ENCODE measurements around the gene C14orf119. TPM values are rescaled to one million over a fixed set of nuclear protein-coding genes. Genes with fewer than 3 reads are reported as not detected.

Gene C14orf119
- total RNA-seq, 4 donors from 2014 or later, result 21.3 to 37.1 (median 28.9) TPM

DNA sequence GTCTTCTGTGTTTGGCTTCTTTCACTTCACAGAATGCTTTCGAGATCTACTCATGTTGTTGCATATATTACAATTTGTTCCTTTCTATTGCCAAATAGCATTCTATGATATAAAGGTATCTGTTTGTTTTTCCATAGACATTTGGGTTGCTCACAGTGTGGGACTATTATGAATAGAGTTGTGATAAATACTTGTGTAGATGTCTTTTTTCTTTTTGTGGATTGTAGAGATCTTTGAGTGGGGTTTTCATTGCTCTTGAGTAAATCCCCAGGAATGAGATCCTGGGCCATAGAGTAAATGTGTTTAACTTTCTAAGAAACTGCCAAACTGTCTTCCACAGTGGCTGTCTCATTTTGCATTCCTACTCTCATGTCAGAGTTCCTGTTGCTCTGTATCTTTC, 48.6 kb downstream of the C14orf119 start:
- H3K27ac ChIP-seq, result no peak overlapping the region
- 41 to 93% methylated on average over 1 of the region's 1 CpG for WGBS, 2 donors
- intact Hi-C loops (cut with DNase I), result no loop called here

DNA sequence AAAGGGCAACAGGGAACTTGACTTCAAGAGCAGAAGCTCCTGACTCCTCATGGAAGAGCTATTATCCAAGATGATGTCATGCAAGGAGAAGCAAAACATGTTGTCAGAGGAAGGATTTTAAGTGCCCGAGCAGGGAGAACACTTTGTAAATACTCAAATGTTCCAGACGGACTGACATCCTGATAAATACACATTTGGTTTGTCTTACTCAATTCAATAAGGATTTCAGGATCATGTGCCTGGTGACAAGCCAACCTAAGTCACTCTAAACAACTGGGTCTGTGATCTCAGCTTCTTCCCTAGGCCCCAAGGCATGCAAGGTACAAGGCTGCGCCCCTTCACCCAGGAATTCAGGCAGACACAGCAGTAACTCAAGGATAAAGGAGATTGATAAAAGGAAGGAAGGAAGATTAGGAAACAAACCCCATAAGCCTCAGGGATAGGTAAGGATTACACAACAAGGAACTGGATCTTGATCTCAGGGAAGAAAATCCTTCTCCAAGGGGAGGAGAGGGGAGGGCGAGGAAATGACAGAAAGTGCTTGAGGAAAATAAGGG, 50.6 kb downstream of the C14orf119 start:
- no peaks in the 10 kb centered on the region for H3K27me3 ChIP-seq
- H3K4me3 ChIP-seq (replicated peaks in 1 of 3), result no peak overlapping the region
- no peaks in the 10 kb centered on the region for H3K36me3 ChIP-seq
- H3K9me3 ChIP-seq, result no peaks in the 10 kb centered on the region
- H3K27ac ChIP-seq, result peak overlapping the region in 2 of 3 donors; percentile 25 to 49
- 69 to 78% methylated on average over 4 of the region's 4 CpGs for WGBS, 2 donors
- intact Hi-C loops (cut with DNase I), result no loop called here
- DNase-seq, result no peak
- TF ChIP-seq, protein P1, sequence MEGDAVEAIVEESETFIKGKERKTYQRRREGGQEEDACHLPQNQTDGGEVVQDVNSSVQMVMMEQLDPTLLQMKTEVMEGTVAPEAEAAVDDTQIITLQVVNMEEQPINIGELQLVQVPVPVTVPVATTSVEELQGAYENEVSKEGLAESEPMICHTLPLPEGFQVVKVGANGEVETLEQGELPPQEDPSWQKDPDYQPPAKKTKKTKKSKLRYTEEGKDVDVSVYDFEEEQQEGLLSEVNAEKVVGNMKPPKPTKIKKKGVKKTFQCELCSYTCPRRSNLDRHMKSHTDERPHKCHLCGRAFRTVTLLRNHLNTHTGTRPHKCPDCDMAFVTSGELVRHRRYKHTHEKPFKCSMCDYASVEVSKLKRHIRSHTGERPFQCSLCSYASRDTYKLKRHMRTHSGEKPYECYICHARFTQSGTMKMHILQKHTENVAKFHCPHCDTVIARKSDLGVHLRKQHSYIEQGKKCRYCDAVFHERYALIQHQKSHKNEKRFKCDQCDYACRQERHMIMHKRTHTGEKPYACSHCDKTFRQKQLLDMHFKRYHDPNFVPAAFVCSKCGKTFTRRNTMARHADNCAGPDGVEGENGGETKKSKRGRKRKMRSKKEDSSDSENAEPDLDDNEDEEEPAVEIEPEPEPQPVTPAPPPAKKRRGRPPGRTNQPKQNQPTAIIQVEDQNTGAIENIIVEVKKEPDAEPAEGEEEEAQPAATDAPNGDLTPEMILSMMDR (IDR thresholded peaks at IDR 0.05), result no peak
- no peak for TF ChIP-seq POLR2A (IDR thresholded peaks at IDR 0.05)
- H3K4me1 ChIP-seq, result peaks cover 0 to 9% of the 10 kb centered on the region in 2 donors

More for the DNA sequence above, 48.6 kb downstream of the C14orf119 start:
- Histone ChIP-seq H3K36me3 (peaks cover 11 to 14% of the 10 kb centered on the region in 2 donors), H3K27me3 (no peaks in the 10 kb centered on the region), H3K9me3 (no peaks in the 10 kb centered on the region), H3K4me1 (peaks cover 0 to 9% of the 10 kb centered on the region in 2 donors), H3K4me3 (replicated peaks in 1 of 3) (no peak overlapping the region)
- DNase-seq, result no peak
- no peak for TF ChIP-seq POLR2A (IDR thresholded peaks at IDR 0.05)
- TF ChIP-seq, protein P1 (IDR thresholded peaks at IDR 0.05), result no peak

DNA sequence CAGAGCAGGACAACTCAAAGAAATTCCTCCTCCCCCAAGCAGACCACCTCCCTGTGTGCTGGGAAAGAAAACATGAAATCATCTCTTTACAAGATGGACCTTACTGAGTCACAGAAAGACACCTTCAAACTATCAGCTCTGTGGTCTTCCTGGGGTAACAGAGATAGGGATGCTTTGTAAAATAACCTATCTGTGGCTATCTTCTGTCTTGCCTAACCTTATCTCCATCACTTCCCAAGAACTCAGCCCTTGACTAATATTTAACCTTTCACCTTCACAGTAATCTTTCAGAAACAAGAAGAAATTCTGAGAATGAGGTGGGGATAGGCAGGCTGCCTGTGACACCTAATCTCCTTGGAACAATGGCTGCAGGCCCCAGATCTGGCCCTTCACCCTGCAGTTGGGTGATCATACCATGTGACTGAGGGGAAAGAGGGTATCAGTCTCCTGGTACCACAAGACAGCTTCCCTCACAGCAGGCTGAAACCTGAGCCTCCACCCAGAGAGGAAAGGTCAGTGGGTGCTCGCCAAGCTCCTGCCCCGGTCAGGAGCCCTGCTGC, 51.1 kb downstream of the C14orf119 start:
- peak overlapping the region in 2 of 3 donors; percentile 25 to 49 for H3K27ac ChIP-seq
- TF ChIP-seq POLR2A (IDR thresholded peaks at IDR 0.05), result no peak
- TF ChIP-seq, protein P1 (IDR thresholded peaks at IDR 0.05), result no peak
- H3K4me1 ChIP-seq, result peaks cover 0 to 9% of the 10 kb centered on the region in 2 donors
- 83% methylated on average over 2 of the region's 2 CpGs; no CpG with 5 or more reads in 1 of the 2 donors for WGBS, 2 donors
- intact Hi-C loops (cut with DNase I), result no loop called here
- no peaks in the 10 kb centered on the region for H3K9me3 ChIP-seq
- no peak overlapping the region for H3K4me3 ChIP-seq (replicated peaks in 1 of 3)
- no peaks in the 10 kb centered on the region for H3K36me3 ChIP-seq
- no peak for DNase-seq
- no peaks in the 10 kb centered on the region for H3K27me3 ChIP-seq

DNA sequence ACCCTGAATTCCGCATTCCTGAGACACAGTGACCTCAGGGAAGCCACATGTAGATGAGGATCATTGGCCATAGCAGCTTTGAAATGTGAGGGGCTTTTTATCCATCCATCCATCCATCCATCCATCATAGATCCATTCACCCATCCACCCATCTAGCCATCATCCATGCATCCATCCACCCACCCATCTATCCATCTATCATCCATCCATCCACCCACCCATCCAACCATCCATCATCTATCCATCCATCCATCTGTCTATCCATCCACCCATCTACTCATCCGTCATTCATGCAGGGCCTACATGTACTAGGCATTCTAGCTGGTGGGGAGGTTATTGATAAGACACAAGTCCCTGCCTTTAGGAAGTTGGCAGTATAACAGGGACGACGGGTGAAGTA, 51.7 kb downstream of the C14orf119 start:
- WGBS, 2 donors, result 90 to 94% methylated on average over 4 of the region's 4 CpGs
- intact Hi-C loops (cut with DNase I), result no loop called here
- Histone ChIP-seq H3K36me3 (no peaks in the 10 kb centered on the region), H3K4me3 (replicated peaks in 1 of 3) (no peak overlapping the region), H3K9me3 (no peaks in the 10 kb centered on the region), H3K27me3 (no peaks in the 10 kb centered on the region), H3K4me1 (peaks cover 0 to 6% of the 10 kb centered on the region in 2 donors), H3K27ac (peak overlapping the region in 1 of 3 donors; percentile 49)
- TF ChIP-seq POLR2A (IDR thresholded peaks at IDR 0.05), result no peak
- TF ChIP-seq, protein P1 (IDR thresholded peaks at IDR 0.05), result no peak
- no peak for DNase-seq

DNA sequence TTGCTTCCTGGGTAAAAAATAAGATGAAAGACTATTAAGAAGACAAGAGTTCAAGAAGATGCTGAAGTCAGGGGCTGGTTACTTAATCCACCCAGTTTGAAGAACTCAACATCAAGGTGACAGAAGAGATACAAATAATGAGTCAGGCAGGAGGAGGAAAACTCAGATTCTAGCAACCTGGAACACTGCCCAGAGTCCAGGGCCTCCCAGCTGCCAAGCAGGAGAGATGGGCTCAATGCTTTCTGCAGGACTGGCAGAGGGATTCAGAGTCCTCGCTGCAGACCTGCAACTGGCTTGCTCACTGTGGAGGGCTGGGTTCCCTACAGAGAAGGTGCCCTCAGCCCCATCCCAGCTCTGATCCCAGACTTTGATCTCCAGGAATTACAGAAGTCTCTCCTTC, 52.4 kb downstream of the C14orf119 start:
- intact Hi-C loops (cut with DNase I), result no loop called here
- H3K4me1 ChIP-seq, result peaks cover 0 to 4% of the 10 kb centered on the region in 2 donors
- WGBS, 2 donors, result 63 to 80% methylated on average over 1 of the region's 1 CpG
- no peak overlapping the region for H3K4me3 ChIP-seq (replicated peaks in 1 of 3)
- H3K27ac ChIP-seq, result no peak overlapping the region
- TF ChIP-seq, protein P1 (IDR thresholded peaks at IDR 0.05), result no peak
- no peak for TF ChIP-seq POLR2A (IDR thresholded peaks at IDR 0.05)
- DNase-seq, result peak; percentile 29 to 55
- no peaks in the 10 kb centered on the region for H3K36me3 ChIP-seq
- H3K9me3 ChIP-seq, result no peaks in the 10 kb centered on the region
- no peaks in the 10 kb centered on the region for H3K27me3 ChIP-seq

Measured in thyroid gland (tissue), 4 donors.